Stimulated activated CD4-positive, alpha-beta T cell treated with anti-CD3 and anti-CD28 coated beads, Interleukin-4, amount 100 ng/mL, for 1 hour (primary cell): Measurements from ENCODE around the gene SULT1C3.

Source experiments
- DNase-seq: peaks from one replicate; pipeline ENCODE4 v3.0.0-alpha.2; 2020

Gene SULT1C3

DNA sequence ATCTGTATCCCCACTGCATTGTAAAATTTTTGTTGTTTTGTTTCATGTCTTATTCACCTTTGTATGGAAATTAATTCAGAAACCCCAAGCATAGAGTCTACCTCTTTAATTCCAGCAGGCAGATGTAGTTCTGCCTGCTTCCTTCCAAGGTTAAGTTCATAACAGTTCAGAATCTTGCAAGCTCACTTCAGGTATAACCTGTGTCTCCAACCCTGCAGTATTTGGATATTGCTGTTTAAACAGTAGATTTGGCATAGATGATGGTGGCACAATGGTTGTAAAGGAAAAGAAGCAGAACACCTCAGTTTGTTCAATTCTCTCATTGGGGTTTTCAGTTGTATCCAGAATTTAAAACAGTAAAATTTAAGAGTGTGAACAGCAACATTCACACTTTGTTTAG is 70.1 kb downstream of the SULT1C3 start:
- DNase-seq = no peak
